GM12872 (cell line): ENCODE measurements around the gene BRPF1.

ENCODE experiments used
- CTCF ChIP-seq: IDR thresholded peaks from 3 replicates; pipeline ENCODE4 v1.5.1; 2011; ENCODE audit warnings: low read depth, mild to moderate bottlenecking, low read length, moderate library complexity; ENCODE audit not compliant: insufficient read depth

The BRPF1 gene

GRCh38 chr3:9703736-9704346 lies 27.7 kb upstream of the BRPF1 start, which contains the start of gene CPNE9:
Gene CPNE9, plus strand, starts transcription at chr3:9703833. Its CDS starts 164 bp downstream, at chr3:9703997.
- no peak for TF ChIP-seq CTCF

GRCh38 chr3:9704347-9705322 lies 26.9 kb upstream of the BRPF1 start:
- TF ChIP-seq CTCF, result no peak

GRCh38 chr3:9710174-9710739 lies 21.3 kb upstream of the BRPF1 start:
- no peak for TF ChIP-seq CTCF

- TF ChIP-seq CTCF, result no peak
These were observed 19.1 kb upstream of the BRPF1 start for GRCh38 chr3:9712415-9712814.

- no peak for TF ChIP-seq CTCF
These were observed 18.4 kb upstream of the BRPF1 start for GRCh38 chr3:9713142-9713541.

GRCh38 chr3:9715136-9715535 lies 16.4 kb upstream of the BRPF1 start:
- TF ChIP-seq CTCF, result no peak

- peak; percentile 39; the same call in 1 of the 3 replicates for TF ChIP-seq CTCF
These were observed 15.6 kb upstream of the BRPF1 start for GRCh38 chr3:9715764-9716437.
